ENCODE data around the gene IDH2.
"Not testable (repeated sequence)": the region's sequence is repeated elsewhere in the genome, so short reads cannot be mapped to it uniquely, and the experiment has no call there.

The IDH2 gene

GRCh38 chr15:90101969-90102890 lies at the start of gene IDH2:
Gene IDH2 (minus strand): TSS chr15:90102468. CDS start chr15:90102390, 78 bp downstream.
- peak; percentile 86 for DNase-seq (ENCODE audit: low read depth)

GRCh38 chr15:90150551-90150950 lies 48.3 kb upstream of the IDH2 start:
- not testable (repeated sequence) for DNase-seq (ENCODE audit: low read depth)

GRCh38 chr15:90149609-90150340 lies 47.5 kb upstream of the IDH2 start:
- no peak for DNase-seq (ENCODE audit: low read depth)

GRCh38 chr15:90146198-90146761 lies 44.0 kb upstream of the IDH2 start:
- DNase-seq (ENCODE audit: low read depth): not testable (repeated sequence)

- DNase-seq (ENCODE audit: low read depth): no peak
Measured at GRCh38 chr15:90145761-90146160, 43.5 kb upstream of the IDH2 start.

- DNase-seq (ENCODE audit: low read depth): no peak
Measured at GRCh38 chr15:90145259-90145658, 43.0 kb upstream of the IDH2 start.

- peak; percentile 52 for DNase-seq (ENCODE audit: low read depth)
Measured at GRCh38 chr15:90143166-90143655, 40.9 kb upstream of the IDH2 start.

- no peak for DNase-seq (ENCODE audit: low read depth)
Measured at GRCh38 chr15:90142216-90143165, 40.2 kb upstream of the IDH2 start.

- DNase-seq (ENCODE audit: low read depth): peak; percentile 71
Measured at GRCh38 chr15:90141646-90142045, 39.4 kb upstream of the IDH2 start.

- not testable (repeated sequence) for DNase-seq (ENCODE audit: low read depth)
Measured at GRCh38 chr15:90139549-90139948, 37.3 kb upstream of the IDH2 start.

- no peak for DNase-seq (ENCODE audit: low read depth)
Measured at GRCh38 chr15:90138071-90138833, 36.0 kb upstream of the IDH2 start.

GRCh38 chr15:90132437-90132836 lies 30.2 kb upstream of the IDH2 start:
- no peak for DNase-seq (ENCODE audit: low read depth)

- no peak for DNase-seq (ENCODE audit: low read depth)
Measured at GRCh38 chr15:90131848-90132247, 29.6 kb upstream of the IDH2 start.

GRCh38 chr15:90130291-90130690 lies 28.0 kb upstream of the IDH2 start:
- DNase-seq (ENCODE audit: low read depth): no peak

GRCh38 chr15:90126596-90127435 lies 24.5 kb upstream of the IDH2 start:
- peak; percentile 48 for DNase-seq (ENCODE audit: low read depth)

- DNase-seq (ENCODE audit: low read depth): no peak
Measured at GRCh38 chr15:90126022-90126421, 23.8 kb upstream of the IDH2 start.

- no peak for DNase-seq (ENCODE audit: low read depth)
Measured at GRCh38 chr15:90124507-90124906, 22.2 kb upstream of the IDH2 start.

- DNase-seq (ENCODE audit: low read depth): no peak
Measured at GRCh38 chr15:90121086-90121485, 18.8 kb upstream of the IDH2 start.

- no peak for DNase-seq (ENCODE audit: low read depth)
Measured at GRCh38 chr15:90119367-90119766, 17.1 kb upstream of the IDH2 start.

GRCh38 chr15:90115783-90116182 lies 13.5 kb upstream of the IDH2 start:
- DNase-seq (ENCODE audit: low read depth): no peak
